NK-92 (cell line): ENCODE measurements around the gene FLT3.
"Not testable (repeated sequence)": the region's sequence is repeated elsewhere in the genome, so short reads cannot be mapped to it uniquely, and the experiment has no call there.

ENCODE experiments used
- DNase-seq: peaks from one replicate; lab custom pipeline; 2025; ENCODE audit not compliant: unreplicated experiment; lab: John Stamatoyannopoulos, UW

Gene FLT3

GRCh38 chr13:28101886-28102285, 1.5 kb upstream of the FLT3 start:
- not testable (repeated sequence) for DNase-seq

GRCh38 chr13:28099396-28100149, 803 bp downstream of the FLT3 start:
- DNase-seq, result no peak

- DNase-seq, result no peak
Measured at GRCh38 chr13:28097503-28097902, 2.9 kb downstream of the FLT3 start.

- no peak for DNase-seq
Measured at GRCh38 chr13:28094306-28094705, 6.1 kb downstream of the FLT3 start.

GRCh38 chr13:28093881-28094280, 6.5 kb downstream of the FLT3 start:
- no peak for DNase-seq

- DNase-seq, result no peak
Measured at GRCh38 chr13:28092431-28092830, 7.9 kb downstream of the FLT3 start.

- no peak for DNase-seq
Measured at GRCh38 chr13:28089065-28089464, 11.3 kb downstream of the FLT3 start.

- DNase-seq, result not testable (repeated sequence)
Measured at GRCh38 chr13:28077820-28078219, 22.6 kb downstream of the FLT3 start.

GRCh38 chr13:28077231-28077630, 23.1 kb downstream of the FLT3 start:
- no peak for DNase-seq

- DNase-seq, result no peak
Measured at GRCh38 chr13:28071424-28071823, 29.0 kb downstream of the FLT3 start.

GRCh38 chr13:28067491-28067890, 32.9 kb downstream of the FLT3 start:
- no peak for DNase-seq

GRCh38 chr13:28058866-28059613, 41.3 kb downstream of the FLT3 start:
- DNase-seq, result no peak

- DNase-seq, result no peak
Measured at GRCh38 chr13:28056970-28057712, 43.2 kb downstream of the FLT3 start.

- no peak for DNase-seq
Measured at GRCh38 chr13:28056426-28056825, 44.0 kb downstream of the FLT3 start.

GRCh38 chr13:28055357-28055756, 45.0 kb downstream of the FLT3 start:
- DNase-seq, result no peak

GRCh38 chr13:28052945-28053344, 47.4 kb downstream of the FLT3 start:
- DNase-seq, result no peak

- DNase-seq, result no peak
Measured at GRCh38 chr13:28049880-28050875, 50.2 kb downstream of the FLT3 start.

- DNase-seq, result no peak
Measured at GRCh38 chr13:28049215-28049614, 51.2 kb downstream of the FLT3 start.

GRCh38 chr13:28048768-28049167, 51.6 kb downstream of the FLT3 start:
- DNase-seq, result no peak

- DNase-seq, result no peak
Measured at GRCh38 chr13:28047757-28048388, 52.5 kb downstream of the FLT3 start.
